ENCODE results near the gene CYTH3. TPM values are rescaled to one million over a fixed set of nuclear protein-coding genes. Genes with fewer than 3 reads are reported as not detected.

Gene CYTH3
- total and polyA plus RNA-seq, 10 donors, result 2.5 to 28.1 (median 17.5) TPM

- TF ChIP-seq CTCF (IDR thresholded peaks at IDR 0.05 in 8 of 11, conservative IDR thresholded peaks at IDR 0.05 in 3 of 11), result no peak
- no peak for TF ChIP-seq POLR2AphosphoS5 (IDR thresholded peaks at IDR 0.05)
- no peak for TF ChIP-seq POLR2A (IDR thresholded peaks at IDR 0.05)
- H3K4me1 ChIP-seq, result peaks cover 7 to 38% (median 13%) of the 10 kb centered on the region in 6 donors
- WGBS, 5 donors, result 82 to 94% (median 91%) methylated on average over 7 of the region's 7 CpGs
- intact Hi-C loops (cut with DNase I; ENCODE audit: low total_unique reads), result no loop called here
- DNase-seq, result no peak
- H3K27me3 ChIP-seq (replicated peaks in 1 of 7), result no peaks in the 10 kb centered on the region
- H3K27ac ChIP-seq, result no peak overlapping the region
- H3K9me3 ChIP-seq, result no peaks in the 10 kb centered on the region
- H3K4me3 ChIP-seq, result no peak overlapping the region
- H3K36me3 ChIP-seq, result no peaks in the 10 kb centered on the region
These were observed 35.4 kb downstream of the CYTH3 start for GRCh38 chr7:6237011-6237410.

GRCh38 chr7:6235029-6235871 is 37.2 kb downstream of the CYTH3 start:
- Histone ChIP-seq H3K4me1 (peaks cover 7 to 49% (median 20%) of the 10 kb centered on the region in 6 donors), H3K27me3 (replicated peaks in 1 of 7) (no peaks in the 10 kb centered on the region), H3K4me3 (no peak overlapping the region), H3K36me3 (no peaks in the 10 kb centered on the region), H3K27ac (no peak overlapping the region), H3K9me3 (no peaks in the 10 kb centered on the region)
- 85 to 96% (median 95%) methylated on average over 16 of the region's 16 CpGs for WGBS, 5 donors
- intact Hi-C loops (cut with DNase I; ENCODE audit: low total_unique reads), result no loop called here
- DNase-seq, result no peak
- TF ChIP-seq CTCF (IDR thresholded peaks at IDR 0.05 in 8 of 11, conservative IDR thresholded peaks at IDR 0.05 in 3 of 11), result no peak
- no peak for TF ChIP-seq POLR2AphosphoS5 (IDR thresholded peaks at IDR 0.05)
- TF ChIP-seq POLR2A (IDR thresholded peaks at IDR 0.05), result no peak

- intact Hi-C loops (cut with DNase I; ENCODE audit: low total_unique reads), result no loop called here
These were observed 38.0 kb downstream of the CYTH3 start for GRCh38 chr7:6234384-6234783.

More at GRCh38 chr7:6234384-6234783, 38.0 kb downstream of the CYTH3 start:
- TF ChIP-seq CTCF (IDR thresholded peaks at IDR 0.05 in 8 of 11, conservative IDR thresholded peaks at IDR 0.05 in 3 of 11) (no peak), POLR2A (IDR thresholded peaks at IDR 0.05) (no peak), POLR2AphosphoS5 (IDR thresholded peaks at IDR 0.05) (no peak)
- Histone ChIP-seq H3K4me3 (no peak overlapping the region), H3K36me3 (no peaks in the 10 kb centered on the region), H3K27me3 (replicated peaks in 1 of 7) (no peaks in the 10 kb centered on the region), H3K9me3 (no peaks in the 10 kb centered on the region), H3K27ac (no peak overlapping the region), H3K4me1 (peaks cover 7 to 57% (median 27%) of the 10 kb centered on the region in 6 donors)
- DNase-seq, result no peak
- WGBS, 5 donors, result 72 to 83% (median 80%) methylated on average over 5 to 6 of the region's 6 CpGs

Data from spleen (tissue), 11 donors.